ENCODE data around the gene AQP2.

DNA sequence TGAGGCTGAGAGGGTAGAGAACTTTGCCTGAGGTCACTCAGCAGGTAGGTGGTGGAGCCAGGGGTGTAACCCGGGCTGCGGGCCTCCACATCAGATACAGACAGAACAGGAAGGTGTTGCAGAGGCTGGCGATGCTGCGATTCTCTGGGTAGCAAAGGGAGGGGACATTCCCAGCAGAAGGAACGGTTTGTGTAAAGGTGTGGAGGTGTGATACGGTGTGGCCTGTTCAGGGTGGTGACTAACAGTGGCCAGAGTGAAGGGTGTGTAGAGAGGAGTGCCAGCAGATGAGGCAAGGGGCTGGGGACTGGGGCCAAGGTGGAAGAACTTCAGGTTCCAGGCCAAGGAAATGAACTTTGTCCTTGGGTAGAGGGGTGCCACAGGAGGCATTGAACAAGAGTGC, 28.6 kb upstream of the AQP2 start:
- TF ChIP-seq SP7 (tag by site-specific recombination; IDR thresholded peaks at IDR 0.05) (no peak), ZNF274 (IDR thresholded peaks at IDR 0.05; ENCODE audit: low read length) (no peak), ZNF274 (tag by site-specific recombination; IDR thresholded peaks at IDR 0.05; ENCODE audit: borderline replicate concordance) (no peak), ZNF629 (tag by site-specific recombination; IDR thresholded peaks at IDR 0.05) (no peak), ZBTB21 (tag by site-specific recombination; IDR thresholded peaks at IDR 0.05) (no peak), ZNF530 (tag by site-specific recombination; IDR thresholded peaks at IDR 0.05; ENCODE audit: low read depth) (no peak), ZFP69B (tag by site-specific recombination; IDR thresholded peaks at IDR 0.05) (no peak), ZNF776 (tag by site-specific recombination; IDR thresholded peaks at IDR 0.05; ENCODE audit: borderline replicate concordance) (no peak), ZNF138 (tag by site-specific recombination; IDR thresholded peaks at IDR 0.05; ENCODE audit: borderline replicate concordance) (no peak)
- TF ChIP-seq, protein P1, sequence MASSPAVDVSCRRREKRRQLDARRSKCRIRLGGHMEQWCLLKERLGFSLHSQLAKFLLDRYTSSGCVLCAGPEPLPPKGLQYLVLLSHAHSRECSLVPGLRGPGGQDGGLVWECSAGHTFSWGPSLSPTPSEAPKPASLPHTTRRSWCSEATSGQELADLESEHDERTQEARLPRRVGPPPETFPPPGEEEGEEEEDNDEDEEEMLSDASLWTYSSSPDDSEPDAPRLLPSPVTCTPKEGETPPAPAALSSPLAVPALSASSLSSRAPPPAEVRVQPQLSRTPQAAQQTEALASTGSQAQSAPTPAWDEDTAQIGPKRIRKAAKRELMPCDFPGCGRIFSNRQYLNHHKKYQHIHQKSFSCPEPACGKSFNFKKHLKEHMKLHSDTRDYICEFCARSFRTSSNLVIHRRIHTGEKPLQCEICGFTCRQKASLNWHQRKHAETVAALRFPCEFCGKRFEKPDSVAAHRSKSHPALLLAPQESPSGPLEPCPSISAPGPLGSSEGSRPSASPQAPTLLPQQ (tag by site-specific recombination; IDR thresholded peaks at IDR 0.05), result no peak
- TF ChIP-seq, protein P2, sequence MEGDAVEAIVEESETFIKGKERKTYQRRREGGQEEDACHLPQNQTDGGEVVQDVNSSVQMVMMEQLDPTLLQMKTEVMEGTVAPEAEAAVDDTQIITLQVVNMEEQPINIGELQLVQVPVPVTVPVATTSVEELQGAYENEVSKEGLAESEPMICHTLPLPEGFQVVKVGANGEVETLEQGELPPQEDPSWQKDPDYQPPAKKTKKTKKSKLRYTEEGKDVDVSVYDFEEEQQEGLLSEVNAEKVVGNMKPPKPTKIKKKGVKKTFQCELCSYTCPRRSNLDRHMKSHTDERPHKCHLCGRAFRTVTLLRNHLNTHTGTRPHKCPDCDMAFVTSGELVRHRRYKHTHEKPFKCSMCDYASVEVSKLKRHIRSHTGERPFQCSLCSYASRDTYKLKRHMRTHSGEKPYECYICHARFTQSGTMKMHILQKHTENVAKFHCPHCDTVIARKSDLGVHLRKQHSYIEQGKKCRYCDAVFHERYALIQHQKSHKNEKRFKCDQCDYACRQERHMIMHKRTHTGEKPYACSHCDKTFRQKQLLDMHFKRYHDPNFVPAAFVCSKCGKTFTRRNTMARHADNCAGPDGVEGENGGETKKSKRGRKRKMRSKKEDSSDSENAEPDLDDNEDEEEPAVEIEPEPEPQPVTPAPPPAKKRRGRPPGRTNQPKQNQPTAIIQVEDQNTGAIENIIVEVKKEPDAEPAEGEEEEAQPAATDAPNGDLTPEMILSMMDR (tag by site-specific recombination; IDR thresholded peaks at IDR 0.05), result no peak
- TF ChIP-seq, protein P3, sequence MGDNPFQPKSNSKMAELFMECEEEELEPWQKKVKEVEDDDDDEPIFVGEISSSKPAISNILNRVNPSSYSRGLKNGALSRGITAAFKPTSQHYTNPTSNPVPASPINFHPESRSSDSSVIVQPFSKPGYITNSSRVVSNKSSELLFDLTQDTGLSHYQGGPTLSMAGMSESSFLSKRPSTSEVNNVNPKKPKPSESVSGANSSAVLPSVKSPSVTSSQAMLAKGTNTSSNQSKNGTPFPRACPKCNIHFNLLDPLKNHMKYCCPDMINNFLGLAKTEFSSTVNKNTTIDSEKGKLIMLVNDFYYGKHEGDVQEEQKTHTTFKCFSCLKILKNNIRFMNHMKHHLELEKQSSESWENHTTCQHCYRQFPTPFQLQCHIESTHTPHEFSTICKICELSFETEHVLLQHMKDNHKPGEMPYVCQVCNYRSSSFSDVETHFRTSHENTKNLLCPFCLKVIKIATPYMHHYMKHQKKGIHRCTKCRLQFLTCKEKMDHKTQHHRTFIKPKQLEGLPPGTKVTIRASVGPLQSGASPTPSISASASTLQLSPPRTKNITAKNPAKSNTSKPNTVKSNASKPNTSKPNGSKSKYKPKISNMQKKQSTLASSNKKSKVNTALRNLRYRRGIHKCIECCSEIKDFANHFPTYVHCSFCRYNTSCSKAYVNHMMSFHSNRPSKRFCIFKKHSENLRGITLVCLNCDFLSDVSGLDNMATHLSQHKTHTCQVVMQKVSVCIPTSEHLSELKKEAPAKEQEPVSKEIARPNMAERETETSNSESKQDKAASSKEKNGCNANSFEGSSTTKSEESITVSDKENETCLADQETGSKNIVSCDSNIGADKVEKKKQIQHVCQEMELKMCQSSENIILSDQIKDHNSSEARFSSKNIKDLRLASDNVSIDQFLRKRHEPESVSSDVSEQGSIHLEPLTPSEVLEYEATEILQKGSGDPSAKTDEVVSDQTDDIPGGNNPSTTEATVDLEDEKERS (tag by site-specific recombination; IDR thresholded peaks at IDR 0.05), result no peak
- TF ChIP-seq, protein P4, sequence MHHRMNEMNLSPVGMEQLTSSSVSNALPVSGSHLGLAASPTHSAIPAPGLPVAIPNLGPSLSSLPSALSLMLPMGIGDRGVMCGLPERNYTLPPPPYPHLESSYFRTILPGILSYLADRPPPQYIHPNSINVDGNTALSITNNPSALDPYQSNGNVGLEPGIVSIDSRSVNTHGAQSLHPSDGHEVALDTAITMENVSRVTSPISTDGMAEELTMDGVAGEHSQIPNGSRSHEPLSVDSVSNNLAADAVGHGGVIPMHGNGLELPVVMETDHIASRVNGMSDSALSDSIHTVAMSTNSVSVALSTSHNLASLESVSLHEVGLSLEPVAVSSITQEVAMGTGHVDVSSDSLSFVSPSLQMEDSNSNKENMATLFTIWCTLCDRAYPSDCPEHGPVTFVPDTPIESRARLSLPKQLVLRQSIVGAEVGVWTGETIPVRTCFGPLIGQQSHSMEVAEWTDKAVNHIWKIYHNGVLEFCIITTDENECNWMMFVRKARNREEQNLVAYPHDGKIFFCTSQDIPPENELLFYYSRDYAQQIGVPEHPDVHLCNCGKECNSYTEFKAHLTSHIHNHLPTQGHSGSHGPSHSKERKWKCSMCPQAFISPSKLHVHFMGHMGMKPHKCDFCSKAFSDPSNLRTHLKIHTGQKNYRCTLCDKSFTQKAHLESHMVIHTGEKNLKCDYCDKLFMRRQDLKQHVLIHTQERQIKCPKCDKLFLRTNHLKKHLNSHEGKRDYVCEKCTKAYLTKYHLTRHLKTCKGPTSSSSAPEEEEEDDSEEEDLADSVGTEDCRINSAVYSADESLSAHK (tag by site-specific recombination; IDR thresholded peaks at IDR 0.05), result no peak
- TF ChIP-seq, protein P5, sequence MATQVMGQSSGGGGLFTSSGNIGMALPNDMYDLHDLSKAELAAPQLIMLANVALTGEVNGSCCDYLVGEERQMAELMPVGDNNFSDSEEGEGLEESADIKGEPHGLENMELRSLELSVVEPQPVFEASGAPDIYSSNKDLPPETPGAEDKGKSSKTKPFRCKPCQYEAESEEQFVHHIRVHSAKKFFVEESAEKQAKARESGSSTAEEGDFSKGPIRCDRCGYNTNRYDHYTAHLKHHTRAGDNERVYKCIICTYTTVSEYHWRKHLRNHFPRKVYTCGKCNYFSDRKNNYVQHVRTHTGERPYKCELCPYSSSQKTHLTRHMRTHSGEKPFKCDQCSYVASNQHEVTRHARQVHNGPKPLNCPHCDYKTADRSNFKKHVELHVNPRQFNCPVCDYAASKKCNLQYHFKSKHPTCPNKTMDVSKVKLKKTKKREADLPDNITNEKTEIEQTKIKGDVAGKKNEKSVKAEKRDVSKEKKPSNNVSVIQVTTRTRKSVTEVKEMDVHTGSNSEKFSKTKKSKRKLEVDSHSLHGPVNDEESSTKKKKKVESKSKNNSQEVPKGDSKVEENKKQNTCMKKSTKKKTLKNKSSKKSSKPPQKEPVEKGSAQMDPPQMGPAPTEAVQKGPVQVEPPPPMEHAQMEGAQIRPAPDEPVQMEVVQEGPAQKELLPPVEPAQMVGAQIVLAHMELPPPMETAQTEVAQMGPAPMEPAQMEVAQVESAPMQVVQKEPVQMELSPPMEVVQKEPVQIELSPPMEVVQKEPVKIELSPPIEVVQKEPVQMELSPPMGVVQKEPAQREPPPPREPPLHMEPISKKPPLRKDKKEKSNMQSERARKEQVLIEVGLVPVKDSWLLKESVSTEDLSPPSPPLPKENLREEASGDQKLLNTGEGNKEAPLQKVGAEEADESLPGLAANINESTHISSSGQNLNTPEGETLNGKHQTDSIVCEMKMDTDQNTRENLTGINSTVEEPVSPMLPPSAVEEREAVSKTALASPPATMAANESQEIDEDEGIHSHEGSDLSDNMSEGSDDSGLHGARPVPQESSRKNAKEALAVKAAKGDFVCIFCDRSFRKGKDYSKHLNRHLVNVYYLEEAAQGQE (tag by site-specific recombination; IDR thresholded peaks at IDR 0.05), result no peak
